ENCODE results near the gene EPN1.

Gene EPN1

GRCh38 chr19:55646889-55647731 lies 27.9 kb upstream of the EPN1 start:
- no peak for DNase-seq

GRCh38 chr19:55647732-55648584 lies 27.1 kb upstream of the EPN1 start, which contains the start of gene CCDC106:
Gene CCDC106, plus strand, starts transcription at chr19:55648212. Its CDS starts 835 bp downstream, at chr19:55649047.
- peak; percentile 72 for DNase-seq

GRCh38 chr19:55648585-55649267 lies 26.3 kb upstream of the EPN1 start:
- no peak for DNase-seq

- DNase-seq = no peak
Observed at GRCh38 chr19:55649268-55650125, 25.5 kb upstream of the EPN1 start.

- no peak for DNase-seq
Observed at GRCh38 chr19:55650126-55650557, 24.9 kb upstream of the EPN1 start.

DNA sequence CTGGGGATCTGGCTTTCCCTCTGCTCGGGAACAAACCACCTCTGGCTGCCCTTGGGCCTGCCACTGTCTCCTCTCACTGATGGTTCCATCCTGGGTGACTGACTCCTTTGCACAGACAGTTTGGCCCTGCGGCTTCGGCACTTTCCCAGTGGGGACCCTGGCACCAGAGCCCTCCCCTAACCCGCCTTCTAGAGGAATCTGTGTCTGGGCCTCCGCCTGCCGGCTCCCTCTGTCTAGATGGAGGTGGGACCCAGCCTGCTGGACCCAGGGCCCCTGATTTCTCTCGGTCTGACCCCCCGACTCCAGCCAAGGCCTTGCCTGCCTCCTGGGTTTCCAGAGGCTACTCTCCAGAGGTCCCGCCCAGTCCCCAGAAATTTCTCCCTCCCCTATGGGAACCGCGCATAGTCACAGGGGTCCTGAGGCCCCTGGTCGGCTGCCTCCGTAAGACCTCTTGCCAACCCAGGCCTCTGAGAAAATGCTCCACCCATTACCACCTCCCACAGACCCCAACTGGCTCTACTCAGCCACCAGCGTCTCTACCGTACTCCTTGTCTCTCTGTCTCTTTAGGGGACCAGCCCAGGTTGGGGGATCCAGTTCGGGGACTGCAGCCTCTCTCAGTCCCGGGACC lies 24.3 kb upstream of the EPN1 start:
- no peak for DNase-seq

DNA sequence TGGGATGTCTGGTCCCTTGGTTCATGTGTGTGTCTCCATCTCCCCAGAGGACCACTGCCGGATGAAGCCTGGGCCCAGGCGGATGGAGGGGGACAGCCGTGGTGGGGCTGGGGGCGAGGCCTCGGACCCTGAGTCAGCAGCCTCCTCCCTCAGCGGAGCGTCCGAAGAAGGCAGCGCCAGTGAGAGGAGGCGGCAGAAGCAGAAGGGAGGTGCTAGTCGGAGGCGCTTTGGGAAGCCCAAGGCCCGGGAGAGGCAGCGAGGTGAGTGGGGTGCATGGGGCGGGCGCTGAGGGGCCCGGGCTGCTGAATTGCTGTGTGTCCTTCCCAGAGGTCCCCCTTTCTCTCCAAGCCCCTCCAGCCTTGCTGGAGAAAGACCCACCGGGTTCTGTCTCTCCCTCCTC lies 23.8 kb upstream of the EPN1 start:
- DNase-seq = no peak

DNA sequence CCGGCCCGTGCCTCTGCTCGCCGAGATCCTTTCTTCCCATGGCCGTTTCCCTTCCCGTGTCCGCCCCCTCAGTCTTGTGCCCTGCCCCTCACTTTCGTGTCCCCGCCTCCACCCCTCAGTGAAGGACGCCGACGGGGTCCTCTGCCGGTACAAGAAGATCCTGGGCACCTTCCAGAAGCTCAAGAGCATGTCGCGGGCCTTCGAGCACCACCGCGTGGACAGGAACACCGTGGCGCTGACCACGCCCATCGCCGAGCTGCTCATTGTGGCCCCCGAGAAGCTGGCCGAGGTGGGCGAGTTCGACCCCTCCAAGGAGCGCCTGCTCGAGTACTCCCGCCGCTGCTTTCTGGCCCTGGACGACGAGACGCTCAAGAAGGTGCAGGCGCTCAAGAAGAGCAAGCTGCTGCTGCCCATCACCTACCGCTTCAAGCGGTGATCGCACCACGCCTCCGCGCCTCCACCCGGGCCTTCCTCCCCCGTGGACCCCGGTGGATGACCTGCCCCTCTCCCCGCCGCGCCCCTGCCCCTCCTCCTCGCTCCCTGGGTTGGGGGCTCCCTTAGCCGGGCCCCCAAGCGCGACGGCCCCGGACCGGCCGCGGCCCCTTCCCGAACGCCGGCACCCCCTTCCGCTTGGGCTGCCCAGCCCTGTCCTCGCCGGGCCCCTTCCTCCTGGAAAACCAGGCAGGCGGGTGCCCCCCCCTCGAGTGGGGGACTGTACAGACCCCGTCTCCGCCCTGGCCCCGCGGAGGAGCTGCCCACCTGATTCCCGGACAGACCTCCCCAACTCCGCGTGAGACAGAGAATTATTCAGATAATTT lies 22.5 kb upstream of the EPN1 start:
- DNase-seq = no peak

DNA sequence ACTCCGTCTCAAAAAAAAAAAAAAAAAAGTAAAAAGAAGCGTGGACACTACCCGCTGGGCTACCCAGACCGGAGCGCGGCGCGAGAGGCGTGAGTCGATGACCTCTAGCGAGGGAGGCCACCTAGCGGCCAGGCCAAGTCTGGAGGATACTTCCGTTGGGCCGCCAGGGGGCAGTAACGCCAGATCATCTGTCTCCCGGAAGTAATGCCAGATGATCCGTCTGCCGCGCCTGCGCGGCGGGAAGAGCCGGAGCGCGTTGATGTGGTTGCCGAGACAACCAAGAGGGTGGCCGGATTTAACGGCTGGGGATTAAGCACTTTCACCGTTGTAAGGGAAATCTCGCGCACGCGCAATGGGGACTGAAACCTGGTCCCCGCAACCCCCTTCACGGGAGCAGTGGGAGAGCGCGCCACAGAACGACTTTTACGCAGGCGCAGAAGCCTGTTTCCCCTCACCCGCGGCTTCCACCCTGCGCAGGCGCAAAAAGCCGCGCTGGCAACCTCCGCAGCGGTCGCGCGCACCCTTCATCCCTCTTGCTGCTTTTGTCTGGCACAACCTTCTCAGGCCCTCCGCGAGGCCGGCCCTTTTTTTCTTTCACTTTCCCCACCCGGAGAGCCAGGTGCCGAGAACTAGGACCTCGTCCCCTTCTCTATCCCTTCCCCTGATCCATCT lies 21.2 kb upstream of the EPN1 start:
- DNase-seq = peak; percentile 99

GRCh38 chr19:55654323-55654867 lies 20.6 kb upstream of the EPN1 start:
- peak; percentile 100 for DNase-seq

- peak; percentile 91 for DNase-seq
Observed at GRCh38 chr19:55654868-55655647, 20.0 kb upstream of the EPN1 start, which contains the start of gene U2AF2. Gene U2AF2, plus strand, starts transcription at chr19:55655035. Its CDS starts 70 bp downstream, at chr19:55655105.

GRCh38 chr19:55655648-55656040 lies 19.4 kb upstream of the EPN1 start:
- DNase-seq = no peak

DNA sequence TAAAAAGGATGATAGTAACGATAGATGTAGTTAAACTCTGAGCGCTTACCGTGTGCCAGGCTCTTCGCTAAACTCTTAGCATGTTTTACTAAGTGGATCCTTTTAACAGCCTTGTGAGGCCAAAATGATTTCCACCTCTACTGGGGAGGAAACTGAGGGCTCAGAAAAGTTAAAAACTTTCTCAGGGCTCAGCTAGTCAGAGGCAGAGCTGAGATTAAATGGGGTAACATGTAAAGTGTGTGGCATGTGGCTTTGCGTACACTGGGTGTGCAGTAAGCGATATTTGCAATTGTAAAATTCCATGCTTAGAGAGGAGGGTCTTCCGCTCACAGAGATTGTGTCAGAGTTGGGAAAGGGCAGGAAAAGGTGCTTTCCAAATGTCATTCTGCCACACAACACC lies 18.5 kb upstream of the EPN1 start:
- no peak for DNase-seq

DNA sequence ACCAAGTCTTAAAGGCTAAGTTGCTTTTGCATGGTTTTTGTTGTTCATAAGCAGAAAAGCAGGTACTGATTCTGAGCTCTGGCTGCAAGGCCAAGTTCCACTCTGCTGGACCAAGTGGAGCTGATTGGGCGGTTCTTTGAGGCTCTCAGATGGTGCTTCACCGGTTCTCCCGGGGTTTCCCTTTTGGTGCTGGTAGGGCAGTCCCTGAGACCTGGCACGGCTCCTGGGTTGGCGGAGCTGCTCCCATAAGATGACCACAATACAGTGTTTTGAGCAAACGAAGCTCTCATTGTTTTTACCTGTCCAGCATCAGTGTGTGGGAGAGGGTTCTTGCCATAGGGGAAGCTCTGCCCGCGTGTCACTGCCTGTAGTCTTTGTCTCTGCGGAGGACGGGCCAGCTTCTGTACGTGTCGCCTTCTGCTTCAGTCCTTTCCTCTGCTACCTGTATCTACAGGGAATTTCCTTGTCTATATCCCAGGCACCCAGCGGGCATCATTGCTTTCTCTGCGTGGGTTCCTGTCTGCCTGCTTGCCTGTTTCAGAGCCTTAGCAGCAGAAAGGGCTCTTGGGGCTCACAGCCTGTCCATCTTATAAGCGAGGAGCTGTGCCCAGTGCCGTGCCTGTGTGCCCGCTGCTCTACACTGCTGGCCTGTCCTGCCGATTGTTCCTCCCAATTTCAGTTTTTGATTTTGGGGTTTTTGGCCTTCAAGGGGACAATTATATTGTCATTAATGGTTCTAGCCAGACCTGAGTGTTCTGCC lies 17.9 kb upstream of the EPN1 start:
- no peak for DNase-seq

DNA sequence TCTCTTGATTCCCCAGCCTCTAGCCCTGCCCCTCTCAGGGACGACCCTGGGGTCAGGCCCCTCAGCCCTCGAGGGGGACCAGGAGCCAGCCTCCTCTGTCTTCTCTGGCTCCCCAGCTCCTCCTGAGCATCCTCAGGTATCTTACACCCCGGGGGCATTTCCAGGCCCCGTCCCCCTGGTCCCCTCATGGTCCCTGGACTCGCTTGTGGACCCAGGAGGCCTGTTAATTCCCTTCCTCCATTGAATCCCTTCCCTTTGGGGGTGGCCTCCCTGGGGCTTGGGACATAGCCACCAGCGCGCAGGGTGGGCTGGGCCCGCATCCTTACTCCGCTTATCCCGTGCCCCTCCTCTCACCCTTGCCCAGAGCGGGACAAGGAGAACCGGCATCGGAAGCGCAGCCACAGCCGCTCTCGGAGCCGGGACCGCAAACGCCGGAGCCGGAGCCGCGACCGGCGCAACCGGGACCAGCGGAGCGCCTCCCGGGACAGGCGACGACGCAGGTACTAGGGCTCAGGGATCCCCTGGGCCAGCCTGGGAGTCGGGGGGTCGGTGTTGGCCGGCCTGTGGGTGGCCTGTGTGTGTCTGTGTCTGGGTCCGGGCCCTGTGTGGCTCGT lies 16.1 kb upstream of the EPN1 start:
- DNase-seq = no peak

DNA sequence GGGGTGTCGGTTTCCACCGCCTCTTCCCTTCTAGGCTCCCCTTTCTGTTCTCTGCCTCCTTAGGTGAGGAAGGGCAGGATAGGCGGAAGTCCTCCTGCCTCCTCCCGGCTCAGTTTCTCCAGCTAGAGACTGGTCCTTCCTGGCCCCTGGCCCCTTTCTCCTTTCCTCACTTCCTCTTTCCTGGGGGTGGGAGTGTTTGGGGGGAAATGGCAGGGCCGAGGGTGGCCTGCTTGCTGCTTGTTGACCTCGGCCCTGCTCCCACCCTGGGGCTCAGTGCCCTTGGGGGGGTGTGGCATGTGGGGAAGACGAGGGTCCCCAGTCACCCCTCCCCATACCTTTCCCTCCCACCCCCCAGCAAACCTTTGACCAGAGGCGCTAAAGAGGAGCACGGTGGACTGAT lies 15.2 kb upstream of the EPN1 start:
- no peak for DNase-seq

DNA sequence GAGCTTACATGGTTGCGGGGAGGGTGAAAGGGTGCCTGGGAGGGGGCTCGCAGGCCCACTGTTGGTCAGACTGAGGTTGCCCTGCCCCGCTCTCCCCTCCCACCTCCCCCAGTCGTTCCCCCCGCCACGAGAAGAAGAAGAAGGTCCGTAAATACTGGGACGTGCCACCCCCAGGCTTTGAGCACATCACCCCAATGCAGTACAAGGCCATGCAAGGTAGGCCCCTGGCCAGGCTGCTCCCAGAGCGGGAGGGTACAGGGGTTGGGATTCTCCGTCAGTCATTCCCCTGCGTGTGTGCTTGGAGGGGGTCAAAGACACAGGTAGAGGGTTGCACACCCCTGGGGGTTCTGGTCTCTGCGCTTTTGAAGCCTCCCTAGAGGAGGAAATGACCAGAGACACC lies 14.6 kb upstream of the EPN1 start:
- DNase-seq = no peak

DNA sequence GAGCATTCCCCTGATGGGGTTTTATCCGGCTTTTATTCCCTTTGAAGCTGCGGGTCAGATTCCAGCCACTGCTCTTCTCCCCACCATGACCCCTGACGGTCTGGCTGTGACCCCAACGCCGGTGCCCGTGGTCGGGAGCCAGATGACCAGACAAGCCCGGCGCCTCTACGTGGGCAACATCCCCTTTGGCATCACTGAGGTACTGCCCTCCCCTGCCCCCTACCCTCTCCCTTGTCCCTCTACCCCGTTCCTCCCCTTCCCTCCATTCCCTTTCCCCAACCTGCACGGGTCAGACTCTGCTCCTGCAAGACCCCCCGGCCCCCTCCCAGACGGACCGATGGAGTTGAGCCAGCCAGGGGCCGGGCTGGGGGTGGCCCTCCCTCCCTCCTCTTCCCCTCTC lies 14.0 kb upstream of the EPN1 start:
- DNase-seq = no peak
